Fibroblast of skin of scalp (primary cell): Measurements from ENCODE around the gene SPAG6. TPM values are rescaled to one million over a fixed set of nuclear protein-coding genes. Genes with fewer than 3 reads are reported as not detected.
"Not testable (repeated sequence)": the region's sequence is repeated elsewhere in the genome, so short reads cannot be mapped to it uniquely, and the experiment has no call there.

ENCODE experiments used
- DNase-seq: peaks from one replicate; pipeline ENCODE4 v3.0.0-alpha.2; 2013
- polyA plus RNA-seq, 2 experiments: library from polyadenylated mRNA; unstranded; fragments of 120-200 nt; gene quantifications; one replicate each; pipeline ENCODE4 v1.2.1, GENCODE V29; 2013; ENCODE audit not compliant: insufficient read length in 2 of 2

SPAG6 gene
- polyA plus RNA-seq (2013, experiment 1 of 2; ENCODE audit: insufficient read length): not detected
- 0.07 TPM for polyA plus RNA-seq (2013, experiment 2 of 2; ENCODE audit: insufficient read length)

- no peak for DNase-seq
Observed at GRCh38 chr10:22345301-22346095, at the start of gene SPAG6. SPAG6 (plus strand) TSS chr10:22345496; CDS start chr10:22345612, 116 bp downstream.

GRCh38 chr10:22301193-22301592 lies 44.1 kb upstream of the SPAG6 start:
- no peak for DNase-seq

- no peak for DNase-seq
Observed at GRCh38 chr10:22303461-22303860, 41.8 kb upstream of the SPAG6 start.

- DNase-seq: peak; percentile 77
Observed at GRCh38 chr10:22305721-22306120, 39.6 kb upstream of the SPAG6 start.

GRCh38 chr10:22308390-22308789 lies 36.9 kb upstream of the SPAG6 start:
- peak; percentile 60 for DNase-seq

- DNase-seq: no peak
Observed at GRCh38 chr10:22309180-22310000, 35.9 kb upstream of the SPAG6 start.

GRCh38 chr10:22310012-22310411 lies 35.3 kb upstream of the SPAG6 start:
- DNase-seq: not testable (repeated sequence)

GRCh38 chr10:22310928-22311327 lies 34.4 kb upstream of the SPAG6 start:
- DNase-seq: no peak

GRCh38 chr10:22314852-22315251 lies 30.4 kb upstream of the SPAG6 start:
- no peak for DNase-seq

- no peak for DNase-seq
Observed at GRCh38 chr10:22315455-22316285, 29.6 kb upstream of the SPAG6 start.

- DNase-seq: peak; percentile 88
Observed at GRCh38 chr10:22316286-22317075, 28.8 kb upstream of the SPAG6 start, which contains the start of gene COMMD3. COMMD3 (plus strand) TSS chr10:22316388; CDS start chr10:22316418, 30 bp downstream.

GRCh38 chr10:22317076-22317370 lies 28.3 kb upstream of the SPAG6 start:
- DNase-seq: no peak

- DNase-seq: no peak
Observed at GRCh38 chr10:22317771-22318565, 27.3 kb upstream of the SPAG6 start.

- DNase-seq: no peak
Observed at GRCh38 chr10:22318772-22319171, 26.5 kb upstream of the SPAG6 start.

- no peak for DNase-seq
Observed at GRCh38 chr10:22319547-22319979, 25.7 kb upstream of the SPAG6 start.

GRCh38 chr10:22319980-22320558 lies 25.2 kb upstream of the SPAG6 start:
- DNase-seq: no peak

- DNase-seq: peak; percentile 90
Observed at GRCh38 chr10:22320591-22321155, 24.6 kb upstream of the SPAG6 start, which contains the start of gene BMI1. BMI1 (plus strand) TSS chr10:22321099; CDS start chr10:22326450, 5,351 bp downstream.

GRCh38 chr10:22321156-22321923 lies 24.0 kb upstream of the SPAG6 start:
- peak; percentile 76 for DNase-seq
